DMS53 treated with DMSO at 0.1 percent for 48 hours (cell line): ENCODE results near the gene TMEM247.
"Not testable (repeated sequence)": the region's sequence is repeated elsewhere in the genome, so short reads cannot be mapped to it uniquely, and the experiment has no call there.

Experiments used
- DNase-seq: peaks from one replicate; lab custom pipeline; 2025; ENCODE audit not compliant: unreplicated experiment; lab: John Stamatoyannopoulos, UW

Gene TMEM247

GRCh38 chr2:46458763-46459500 is 20.4 kb upstream of the TMEM247 start:
- no peak for DNase-seq

GRCh38 chr2:46459694-46460093 is 19.7 kb upstream of the TMEM247 start:
- DNase-seq, result no peak

GRCh38 chr2:46460241-46460921 is 19.0 kb upstream of the TMEM247 start:
- DNase-seq, result no peak

GRCh38 chr2:46461011-46461674 is 18.2 kb upstream of the TMEM247 start:
- peak; percentile 37 for DNase-seq

GRCh38 chr2:46461709-46462171 is 17.6 kb upstream of the TMEM247 start:
- no peak for DNase-seq

- no peak for DNase-seq
Measured at GRCh38 chr2:46462936-46463335, 16.4 kb upstream of the TMEM247 start.

GRCh38 chr2:46469116-46469515 is 10.2 kb upstream of the TMEM247 start:
- DNase-seq, result no peak

- no peak for DNase-seq
Measured at GRCh38 chr2:46469700-46470099, 9.7 kb upstream of the TMEM247 start.

- DNase-seq, result no peak
Measured at GRCh38 chr2:46470114-46470628, 9.2 kb upstream of the TMEM247 start.

- DNase-seq, result no peak
Measured at GRCh38 chr2:46471019-46471583, 8.3 kb upstream of the TMEM247 start.

GRCh38 chr2:46471697-46472096 is 7.7 kb upstream of the TMEM247 start:
- DNase-seq, result no peak

- DNase-seq, result not testable (repeated sequence)
Measured at GRCh38 chr2:46472165-46472564, 7.2 kb upstream of the TMEM247 start.

GRCh38 chr2:46477462-46477861 is 1.9 kb upstream of the TMEM247 start:
- DNase-seq, result not testable (repeated sequence)

GRCh38 chr2:46477925-46478324 is 1.4 kb upstream of the TMEM247 start:
- no peak for DNase-seq

- no peak for DNase-seq
Measured at GRCh38 chr2:46480562-46480961, 1.2 kb downstream of the TMEM247 start.

GRCh38 chr2:46481198-46482193 is 2.1 kb downstream of the TMEM247 start:
- DNase-seq, result peak; percentile 57

GRCh38 chr2:46482490-46482889 is 3.1 kb downstream of the TMEM247 start:
- DNase-seq, result no peak

GRCh38 chr2:46485002-46485401 is 5.6 kb downstream of the TMEM247 start:
- DNase-seq, result no peak

- DNase-seq, result no peak
Measured at GRCh38 chr2:46486436-46486835, 7.1 kb downstream of the TMEM247 start.

- DNase-seq, result no peak
Measured at GRCh38 chr2:46487667-46488335, 8.4 kb downstream of the TMEM247 start.
